EH (cell line): ENCODE measurements around the gene LYPD6.
"Not testable (repeated sequence)": the region's sequence is repeated elsewhere in the genome, so short reads cannot be mapped to it uniquely, and the experiment has no call there.

Experiments used
- DNase-seq: peaks from one replicate; pipeline ENCODE4 v3.0.0-alpha.2; 2015; ENCODE audit warnings: low read depth

The LYPD6 gene

DNA sequence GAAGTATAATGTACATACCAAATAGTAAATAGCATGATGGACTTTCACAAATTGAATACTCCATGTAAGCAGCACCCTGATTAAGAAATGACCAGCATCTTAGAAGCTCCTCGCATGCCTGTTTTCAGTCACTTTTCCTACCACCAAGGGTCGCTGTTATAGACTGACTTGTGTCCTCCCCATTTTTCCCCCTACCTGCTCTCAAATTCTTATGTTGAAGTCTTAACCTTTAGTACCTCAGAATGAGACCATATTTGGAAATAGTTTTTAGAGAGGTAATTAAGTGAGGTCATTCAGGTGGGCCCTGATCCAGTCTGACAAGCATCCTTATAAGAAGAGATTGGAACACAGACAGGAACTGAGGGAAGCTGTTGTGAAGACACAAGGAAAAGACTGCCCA lies 125.9 kb downstream of the LYPD6 start:
- DNase-seq, result no peak

DNA sequence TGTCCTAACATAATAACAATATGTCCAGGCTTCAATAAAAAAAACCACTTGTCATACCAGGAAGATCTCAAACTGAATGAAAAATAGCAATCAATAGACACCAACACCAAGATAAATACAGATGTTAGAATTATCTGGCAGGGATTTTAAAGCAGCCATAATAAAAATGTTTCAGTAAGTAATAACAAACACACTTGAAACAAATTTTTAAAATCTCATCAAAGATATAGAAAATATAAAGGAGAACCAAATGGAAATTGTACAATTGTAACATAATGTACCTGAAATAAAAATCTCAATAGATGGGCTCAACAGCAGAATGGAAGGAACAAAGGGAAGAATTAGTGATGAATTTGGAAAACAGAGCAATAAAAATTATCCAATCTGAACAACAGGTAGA lies 128.1 kb downstream of the LYPD6 start:
- no peak for DNase-seq

DNA sequence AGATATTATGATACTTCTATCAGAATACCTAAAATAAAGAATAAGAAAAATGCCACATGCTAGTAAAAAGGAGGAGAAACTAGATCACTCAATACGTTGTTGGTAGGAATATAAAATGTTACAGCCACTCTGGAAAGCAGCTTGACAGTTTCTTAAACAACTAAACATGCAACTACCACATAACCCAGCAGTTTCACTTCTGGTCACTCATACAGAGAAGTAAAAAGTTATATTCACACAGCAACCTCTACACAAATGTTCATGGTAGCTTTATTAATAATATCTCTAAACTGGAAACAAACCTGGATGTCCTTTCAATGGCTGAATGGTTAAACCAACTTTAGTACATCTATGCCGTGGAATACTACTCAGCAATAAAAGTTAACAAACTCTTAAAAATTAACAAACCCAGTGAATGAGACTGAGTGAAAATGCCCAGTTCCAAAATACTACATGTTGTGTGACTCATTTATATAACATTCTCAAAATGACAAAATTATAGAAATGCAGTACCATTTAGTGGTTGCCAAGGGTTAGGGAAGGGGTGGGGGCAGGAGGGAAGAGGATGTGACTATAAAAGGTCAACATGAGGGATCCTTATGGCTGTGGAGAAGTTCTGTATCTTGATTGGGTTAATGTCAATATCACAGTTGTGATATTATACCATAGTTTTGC lies 133.1 kb downstream of the LYPD6 start:
- peak; percentile 47 for DNase-seq

DNA sequence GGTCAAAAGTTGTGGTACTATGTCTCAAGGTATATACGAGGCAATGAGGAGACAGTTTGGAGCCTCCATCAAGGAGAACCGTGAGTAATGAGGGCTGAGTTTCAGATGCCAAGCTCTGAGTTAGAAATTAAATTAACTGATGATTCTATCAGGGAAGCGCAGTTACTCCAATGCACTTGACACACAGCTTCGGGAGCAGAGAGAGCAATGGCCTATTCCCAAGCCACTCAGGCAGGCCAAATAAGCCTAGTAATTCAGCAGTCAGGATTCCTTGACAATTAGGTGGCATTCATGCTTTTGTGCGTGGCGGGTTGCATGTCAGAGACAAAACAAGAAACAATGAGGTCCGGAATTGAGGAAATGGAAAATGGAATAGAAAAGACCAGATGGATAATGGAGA lies 134.0 kb downstream of the LYPD6 start:
- DNase-seq, result no peak

DNA sequence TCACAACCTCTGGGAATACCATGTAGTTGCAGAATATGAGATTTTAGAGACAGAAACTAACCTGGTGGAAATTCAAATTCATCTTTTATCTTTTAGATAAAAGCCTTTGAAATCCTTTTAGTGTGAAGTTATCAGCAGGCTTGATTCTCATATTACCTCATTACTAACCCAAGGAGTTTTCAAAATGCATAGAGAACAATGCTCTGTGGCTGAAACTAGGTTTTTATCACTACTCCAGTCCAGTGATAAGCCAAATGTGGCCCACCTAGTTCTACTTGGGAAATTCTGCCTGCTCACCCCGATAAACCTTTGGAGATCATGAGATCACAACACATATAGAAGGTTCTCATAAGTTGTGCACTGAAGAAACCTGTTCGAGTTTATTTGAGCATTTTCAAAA lies 135.5 kb downstream of the LYPD6 start:
- no peak for DNase-seq

DNA sequence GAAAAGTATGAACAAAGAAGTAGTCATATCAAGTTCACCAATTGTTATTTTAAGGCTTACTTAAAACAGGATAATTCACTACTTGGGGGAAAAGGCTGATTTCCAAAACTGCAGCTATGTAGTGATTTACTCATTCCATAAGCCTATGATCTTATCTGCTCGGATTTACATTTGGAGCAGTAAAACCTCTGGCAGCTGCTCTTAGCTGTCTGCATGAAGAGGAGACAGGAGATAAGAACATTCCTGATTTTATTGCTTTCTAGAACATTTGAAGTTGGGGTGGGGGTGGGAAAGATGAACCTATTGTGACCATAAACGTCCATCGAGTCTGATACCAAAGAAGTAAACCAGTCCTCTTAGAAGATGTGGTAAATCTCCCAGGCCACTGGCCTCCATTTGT lies 136.2 kb downstream of the LYPD6 start:
- DNase-seq, result peak; percentile 82

DNA sequence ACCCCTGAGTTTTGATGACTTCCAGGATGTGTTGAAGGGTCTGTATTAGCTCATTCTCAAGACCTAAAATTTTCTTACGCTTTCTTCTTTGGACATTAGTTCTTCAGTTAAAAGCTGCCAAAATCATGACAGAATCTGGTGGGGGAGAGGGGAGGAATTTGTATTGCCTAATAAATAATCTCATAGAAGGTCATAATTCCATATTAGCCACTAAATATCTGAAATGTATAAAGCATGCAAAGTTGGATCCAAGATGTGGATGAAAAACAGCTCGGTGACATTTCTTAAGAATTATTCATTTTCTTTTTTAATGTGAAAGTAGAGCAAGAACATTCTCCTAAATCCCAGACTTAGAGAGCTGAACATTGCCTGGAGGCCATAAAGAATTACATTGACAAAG lies 137.0 kb downstream of the LYPD6 start:
- DNase-seq, result peak; percentile 37

DNA sequence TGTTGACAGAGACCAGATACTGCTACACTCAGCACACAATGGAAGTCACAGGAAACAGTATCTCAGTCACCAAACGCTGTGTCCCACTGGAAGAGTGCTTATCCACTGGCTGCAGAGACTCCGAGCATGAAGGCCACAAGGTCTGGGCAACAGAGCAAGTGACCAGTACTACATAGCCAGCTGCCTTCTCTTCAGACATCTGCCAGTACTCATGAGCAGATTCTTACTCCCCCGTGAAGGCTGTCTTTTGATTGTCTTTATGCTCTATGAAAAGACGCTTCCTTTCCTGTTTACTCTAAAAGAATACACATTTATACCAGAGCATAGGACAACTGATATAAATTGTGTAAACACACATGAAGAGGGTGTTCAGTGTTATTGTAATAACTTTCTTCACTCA lies 138.2 kb downstream of the LYPD6 start:
- no peak for DNase-seq

DNA sequence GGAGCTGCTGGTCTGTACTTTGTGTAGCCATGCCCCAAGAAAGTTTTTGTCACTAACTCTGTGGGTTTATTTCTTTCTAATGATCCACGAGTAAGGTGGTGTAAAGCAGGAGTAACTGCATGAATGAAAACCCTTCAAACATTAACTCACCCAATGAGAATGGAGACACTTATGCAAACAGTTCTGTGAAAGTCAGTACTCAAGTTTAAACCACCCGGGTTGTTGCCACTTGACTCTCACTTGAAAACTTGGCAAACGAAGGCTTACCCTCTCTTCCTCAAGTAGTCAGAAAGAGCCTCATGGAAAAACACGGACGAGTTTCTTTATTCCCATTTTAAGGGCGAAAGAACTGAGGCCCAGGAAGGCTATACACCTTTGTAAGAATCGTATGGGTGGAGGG lies 139.7 kb downstream of the LYPD6 start:
- no peak for DNase-seq

DNA sequence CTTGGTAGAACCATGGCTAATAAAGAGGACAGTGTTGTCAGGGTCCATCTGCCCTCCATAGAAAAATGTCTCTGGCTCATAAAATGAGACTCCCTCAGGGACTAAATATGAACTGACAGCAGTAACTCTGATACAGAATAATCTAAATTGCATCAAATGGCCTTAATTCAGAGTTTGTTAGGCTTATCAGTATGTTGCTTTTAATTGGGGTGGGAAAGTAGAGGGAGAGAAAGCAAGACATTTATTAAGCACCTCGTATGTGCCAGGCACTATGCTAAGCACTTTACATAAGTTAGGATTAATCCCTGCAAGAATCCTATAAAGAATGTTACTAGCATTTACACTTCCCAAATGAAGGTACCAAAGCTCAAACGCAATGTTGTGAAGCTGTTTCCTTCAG lies 142.0 kb downstream of the LYPD6 start:
- DNase-seq, result no peak

DNA sequence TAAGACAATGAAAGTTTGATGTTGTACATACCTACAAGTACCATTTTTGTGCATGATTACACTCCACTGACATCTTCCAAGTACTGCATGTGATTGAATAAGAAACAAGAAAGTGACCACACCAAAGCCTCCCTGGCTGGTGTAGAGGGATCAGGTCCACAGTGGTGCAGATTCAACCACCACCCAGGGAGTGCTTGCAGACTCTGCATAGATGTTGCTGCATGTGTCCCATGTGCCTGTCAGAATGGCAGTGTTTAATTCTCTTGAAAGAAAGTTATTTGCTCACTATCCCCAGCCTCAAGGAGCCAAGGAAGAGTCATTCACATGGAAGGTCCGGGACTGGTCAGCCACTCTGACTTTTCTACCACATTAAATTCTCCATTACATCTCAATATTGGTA lies 142.7 kb downstream of the LYPD6 start:
- DNase-seq, result no peak

DNA sequence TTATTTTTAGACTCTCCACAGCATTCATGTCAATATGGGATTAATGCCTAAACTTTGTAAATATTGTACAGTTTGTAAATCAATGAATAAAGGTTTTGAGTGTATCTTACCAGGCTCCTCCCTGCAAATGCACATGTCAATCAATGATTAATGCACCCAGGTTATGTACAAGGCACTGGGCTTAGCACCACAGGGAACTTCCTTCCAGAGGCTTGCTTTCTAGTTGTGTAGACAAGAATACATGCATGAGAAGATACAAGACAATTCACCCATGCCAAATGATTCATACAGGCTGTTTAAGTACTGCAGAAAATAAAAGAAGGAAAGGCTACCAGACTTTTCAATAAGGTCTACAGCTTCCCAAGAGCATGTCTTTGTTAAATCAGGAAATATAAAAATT lies 143.1 kb downstream of the LYPD6 start:
- DNase-seq, result no peak

DNA sequence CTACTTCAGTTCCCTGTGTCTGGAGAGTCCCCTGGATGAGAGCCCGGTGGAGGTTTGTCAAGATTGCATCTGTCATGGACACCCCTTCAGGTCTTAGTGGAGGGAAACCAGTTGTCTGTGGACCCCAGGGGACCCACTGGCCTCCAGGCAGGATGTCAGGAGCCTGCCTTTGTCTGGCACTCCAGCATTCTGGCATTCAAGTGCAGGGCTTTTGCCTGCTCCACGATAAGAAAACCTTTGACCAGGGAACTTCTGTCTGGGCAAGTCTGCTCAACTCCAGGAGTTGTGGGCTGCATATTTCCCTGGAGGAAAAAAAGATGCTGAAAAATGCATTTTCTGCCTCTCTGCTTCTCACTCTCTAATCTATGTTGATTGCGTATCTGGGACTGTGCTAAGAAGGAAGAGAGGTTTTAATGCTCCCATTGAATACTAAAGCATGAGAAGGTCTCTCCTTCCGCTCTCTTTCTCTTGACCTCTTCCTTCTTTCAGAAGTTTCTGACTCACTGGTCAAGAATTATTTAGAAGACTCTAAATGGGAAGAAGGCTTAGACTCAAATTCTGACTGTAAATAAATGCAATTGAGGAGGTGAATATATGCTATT lies 152.7 kb downstream of the LYPD6 start:
- peak; percentile 55 for DNase-seq

DNA sequence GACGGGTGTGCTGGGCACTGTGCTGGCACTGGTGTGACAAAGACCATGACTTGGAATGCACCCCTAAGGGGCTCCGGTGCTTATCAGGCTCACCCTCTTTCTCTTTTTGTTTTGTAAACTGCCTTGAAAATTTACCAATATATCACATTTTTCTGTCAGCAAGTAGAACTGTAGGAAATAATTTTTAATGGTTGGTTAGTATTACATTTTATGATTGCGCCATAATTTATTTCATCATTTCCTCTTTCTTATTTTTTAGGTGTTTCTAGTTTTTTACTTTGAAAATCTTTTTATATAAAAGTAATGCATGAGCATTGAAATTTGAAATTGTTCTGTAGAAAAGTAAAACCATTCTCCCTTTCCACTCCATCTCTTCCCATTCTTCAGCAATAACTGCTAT lies 156.3 kb downstream of the LYPD6 start:
- no peak for DNase-seq

DNA sequence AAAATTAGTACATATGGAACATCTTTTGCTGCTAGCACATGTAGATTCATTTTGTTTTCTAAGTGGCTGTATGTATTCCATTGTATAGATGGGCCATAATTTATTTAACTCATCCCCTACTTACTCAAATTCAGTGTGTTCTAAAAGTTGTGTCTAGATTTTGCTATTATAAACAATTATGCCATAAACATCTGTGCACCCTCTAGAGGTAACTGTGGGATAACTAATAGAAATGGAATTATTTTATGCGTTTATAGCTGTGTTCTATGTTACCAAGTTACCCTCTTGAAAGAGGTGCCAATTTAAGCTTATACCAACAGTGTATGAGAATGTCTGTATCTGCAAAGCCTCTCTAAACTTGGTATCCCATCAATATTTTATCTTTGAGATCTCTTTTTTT lies 156.8 kb downstream of the LYPD6 start:
- no peak for DNase-seq

DNA sequence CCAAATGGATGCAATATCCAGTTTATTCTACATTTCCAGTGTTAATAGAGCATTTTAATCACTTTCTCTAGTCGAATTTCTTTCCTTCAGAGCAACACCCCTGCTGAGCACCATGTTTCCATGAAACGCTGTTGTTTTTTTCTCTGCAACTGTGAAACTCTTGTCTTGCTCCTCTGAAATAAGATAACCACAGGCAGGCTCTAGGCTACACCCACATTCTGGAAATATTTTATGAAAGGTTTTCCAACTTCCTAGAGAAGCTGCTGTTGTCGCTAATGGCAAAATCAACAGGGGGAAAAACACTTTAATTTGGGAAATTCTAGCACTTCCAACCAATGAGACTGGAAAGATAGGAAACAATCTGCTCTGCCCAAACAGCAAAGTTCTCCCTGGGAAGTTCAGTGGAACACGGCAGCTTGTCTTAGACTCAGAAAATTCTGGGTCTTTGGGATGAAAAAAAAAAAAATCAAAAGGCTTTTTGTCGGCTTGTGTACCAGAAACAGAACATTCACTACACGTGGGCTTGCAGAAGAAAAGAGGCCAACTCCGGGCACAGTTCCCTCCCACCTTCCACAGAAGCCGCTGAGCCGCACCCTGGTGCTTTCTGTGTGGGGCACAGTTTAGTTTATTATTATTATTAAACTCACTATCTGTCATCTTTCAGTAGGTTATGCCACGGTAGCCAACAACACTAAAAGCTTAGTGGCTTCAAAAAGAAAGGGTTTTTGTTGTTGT lies 158.5 kb downstream of the LYPD6 start:
- DNase-seq, result no peak

DNA sequence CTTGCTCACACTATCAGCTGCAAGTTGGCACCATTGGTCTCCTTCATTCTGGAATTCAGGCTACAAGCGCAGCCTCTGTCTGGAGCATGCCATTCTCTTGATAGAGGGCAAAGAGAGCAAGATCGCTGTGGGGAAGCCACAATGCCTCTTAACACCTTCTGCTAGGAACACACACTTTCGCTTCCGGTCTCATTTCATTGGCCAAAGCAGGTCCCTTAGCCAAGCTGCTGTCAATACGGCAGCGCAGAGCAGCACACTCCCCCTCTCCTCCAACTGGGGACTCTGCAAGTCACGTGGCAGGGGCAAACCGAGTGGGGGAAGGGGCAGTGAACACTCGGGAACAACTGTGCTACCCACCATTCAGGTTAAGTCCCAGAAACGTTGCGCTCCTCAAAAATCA lies 159.1 kb downstream of the LYPD6 start:
- no peak for DNase-seq

DNA sequence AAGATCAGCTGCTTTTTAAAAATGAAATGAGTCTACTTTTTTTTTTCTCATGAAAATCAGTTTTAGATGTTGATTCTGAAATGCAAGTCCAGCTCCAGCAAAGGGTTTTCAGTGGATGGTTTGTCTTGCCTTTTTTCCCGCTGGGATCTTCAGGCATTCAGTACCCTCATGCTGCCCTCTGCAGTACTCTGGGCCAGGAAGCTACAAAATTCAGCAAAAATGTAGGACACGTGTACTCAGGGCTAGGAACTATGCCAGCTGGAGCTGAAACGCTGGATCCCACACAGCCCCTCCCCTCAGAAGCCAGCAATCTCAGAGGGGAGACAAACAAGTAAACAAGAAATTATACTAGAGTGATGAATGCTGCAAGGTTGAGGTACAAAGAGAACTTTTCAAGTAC lies 159.9 kb downstream of the LYPD6 start:
- DNase-seq, result peak; percentile 62

DNA sequence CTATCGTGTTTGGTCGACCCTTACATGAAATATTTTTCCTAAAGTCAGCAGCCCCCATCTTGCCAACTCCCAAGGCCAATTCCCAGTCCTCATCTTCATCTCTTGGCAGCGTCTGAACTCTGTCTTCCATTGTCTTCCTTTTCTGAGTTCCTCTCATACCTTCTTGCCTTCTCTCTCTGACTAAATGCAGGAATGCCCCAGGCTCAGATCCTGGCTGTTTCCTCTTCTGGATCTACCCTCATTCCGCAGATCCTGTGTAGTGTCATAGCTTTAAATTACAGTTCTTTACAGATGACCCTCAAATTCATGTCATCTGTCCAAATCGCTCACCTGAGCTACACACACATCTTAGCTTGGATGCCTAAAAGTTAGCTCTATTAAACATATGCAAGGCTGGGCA lies 162.5 kb downstream of the LYPD6 start:
- DNase-seq, result no peak

DNA sequence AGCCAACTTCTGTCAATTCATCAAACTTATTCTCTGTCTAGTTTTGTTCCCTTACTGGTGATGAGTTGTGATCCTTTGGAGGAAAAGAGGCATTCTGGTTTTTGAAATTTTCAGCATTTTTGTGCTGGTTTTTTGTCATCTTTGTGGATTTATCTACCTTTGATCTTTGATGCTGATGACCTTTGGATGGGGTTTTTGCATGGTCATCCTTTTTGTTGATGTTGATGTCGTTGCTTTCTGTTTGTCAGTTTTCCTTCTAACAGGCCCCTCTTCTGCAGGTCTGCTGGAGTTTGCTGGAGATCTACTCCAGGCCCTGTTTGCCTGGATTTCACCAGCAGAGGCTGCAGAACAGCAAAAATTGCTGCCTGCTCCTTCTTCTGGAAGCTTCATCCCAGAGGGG lies 168.8 kb downstream of the LYPD6 start:
- DNase-seq, result not testable (repeated sequence)

DNA sequence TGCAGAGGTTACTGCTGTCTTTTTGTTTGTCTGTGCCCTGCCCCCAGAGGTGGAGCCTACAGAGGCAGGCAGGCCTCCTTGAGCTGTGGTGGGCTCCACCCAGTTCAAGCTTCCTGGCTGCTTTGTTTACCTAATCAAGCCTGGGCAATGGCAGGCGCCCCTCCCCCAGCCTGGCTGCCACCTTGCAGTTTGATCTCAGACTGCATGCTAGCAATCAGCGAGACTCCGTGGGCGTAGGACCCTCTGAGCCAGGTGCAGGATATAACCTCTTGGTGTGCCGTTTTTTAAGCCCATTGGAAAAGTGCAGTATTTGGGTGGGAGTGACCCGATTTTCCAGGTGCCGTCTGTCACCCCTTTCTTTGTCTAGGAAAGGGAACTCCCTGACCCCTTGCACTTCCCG lies 176.4 kb downstream of the LYPD6 start:
- not testable (repeated sequence) for DNase-seq

DNA sequence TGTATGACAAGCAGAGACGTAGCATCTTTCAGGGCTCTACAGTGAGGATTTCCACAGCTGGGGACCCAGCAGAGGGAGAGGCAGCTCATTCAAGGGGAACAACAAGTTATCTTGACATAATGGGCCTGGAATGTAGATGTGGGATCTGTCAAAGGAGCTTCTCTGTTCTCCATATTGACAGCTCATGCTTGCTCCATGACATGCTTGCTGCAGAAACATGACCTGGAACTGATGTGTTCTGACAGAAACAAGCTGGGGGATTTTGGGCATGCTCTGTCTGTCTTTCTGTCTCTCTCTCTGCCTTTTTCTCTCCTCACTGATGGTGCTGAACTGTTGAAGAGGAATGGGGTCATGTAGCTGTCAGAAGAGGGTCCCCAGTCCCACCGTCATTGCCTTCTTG lies 177.6 kb downstream of the LYPD6 start:
- no peak for DNase-seq

DNA sequence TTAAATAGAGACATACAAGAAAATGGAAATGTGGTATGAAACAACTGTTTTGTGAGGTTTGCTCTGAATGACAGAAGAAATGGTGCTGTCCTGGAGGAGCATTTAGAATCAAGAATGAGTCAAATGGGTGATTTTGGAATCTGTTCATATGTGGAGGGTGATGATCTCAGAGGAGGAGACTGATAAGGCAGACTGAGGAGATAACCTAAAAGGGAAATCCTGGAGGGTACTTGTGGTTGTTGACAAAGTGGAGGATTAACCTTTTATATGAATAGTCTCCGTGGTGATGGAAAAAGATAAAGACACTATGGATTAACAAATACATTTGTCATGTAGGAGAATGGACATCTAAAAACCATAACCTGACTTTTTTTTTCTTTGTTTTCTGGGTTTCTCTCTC lies 183.1 kb downstream of the LYPD6 start:
- DNase-seq, result no peak
